PFSK-1 (cell line): ENCODE measurements around the gene ITPRIPL1.

Experiments used
- POLR2AphosphoS5 ChIP-seq: IDR thresholded peaks from 2 replicates; pipeline ENCODE4 v1.6.1; 2012; ENCODE audit warnings: low read depth, mild to moderate bottlenecking, control low read depth, low read length, moderate library complexity
- SIN3A ChIP-seq: IDR thresholded peaks from 2 replicates; pipeline ENCODE4 v1.6.1; 2012; ENCODE audit warnings: mild to moderate bottlenecking, low read length, moderate library complexity, borderline replicate concordance; ENCODE audit not compliant: insufficient read depth
- TAF1 ChIP-seq: IDR thresholded peaks from 2 replicates; pipeline ENCODE4 v1.6.1; 2012; ENCODE audit warnings: low read length, control low read depth, borderline replicate concordance; ENCODE audit not compliant: insufficient read depth
- TF ChIP-seq, protein P1 (sequence below), 2 experiments: IDR thresholded peaks; 2 replicates each; pipeline versions ENCODE4 v1.6.1 to v1.8.0; 2011 to 2012; ENCODE audit warnings: low read depth in 2 of 2, low read length in 2 of 2, control low read depth in 1 of 2, inconsistent platforms in 1 of 2, mild to moderate bottlenecking in 1 of 2, moderate library complexity in 1 of 2; ENCODE audit not compliant: insufficient read depth in 1 of 2

DNA sequence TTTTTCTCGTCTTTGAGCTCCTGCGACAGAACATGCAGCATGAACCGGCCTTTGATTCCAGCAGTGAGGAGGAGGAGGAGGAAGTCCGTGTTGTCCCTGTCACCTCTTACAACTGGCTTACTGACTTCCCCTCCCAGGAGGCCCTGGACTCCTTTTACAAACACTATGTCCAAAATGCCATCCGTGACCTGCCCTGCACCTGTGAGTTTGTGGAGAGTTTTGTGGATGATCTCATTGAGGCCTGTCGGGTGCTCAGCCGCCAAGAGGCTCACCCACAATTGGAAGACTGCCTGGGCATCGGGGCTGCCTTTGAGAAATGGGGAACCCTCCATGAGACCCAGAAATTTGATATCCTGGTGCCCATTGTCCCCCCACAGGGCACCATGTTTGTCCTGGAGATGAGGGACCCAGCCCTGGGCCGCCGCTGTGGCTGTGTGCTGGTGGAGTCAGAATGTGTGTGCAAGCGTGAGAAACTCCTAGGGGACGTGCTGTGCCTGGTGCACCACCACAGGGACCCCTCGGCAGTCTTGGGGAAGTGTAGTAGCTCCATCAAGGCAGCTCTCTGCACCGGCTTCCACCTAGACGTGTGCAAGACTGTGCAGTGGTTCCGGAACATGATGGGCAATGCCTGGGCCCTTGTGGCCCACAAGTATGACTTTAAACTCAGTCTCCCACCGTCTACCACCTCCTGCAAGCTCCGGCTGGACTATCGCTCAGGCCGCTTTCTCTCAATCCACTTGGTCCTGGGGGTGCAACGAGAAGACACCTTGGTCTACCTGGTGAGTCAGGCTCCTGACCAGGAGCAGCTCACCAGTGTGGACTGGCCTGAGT, 2.1 kb downstream of the ITPRIPL1 start:
- no peak for TF ChIP-seq POLR2AphosphoS5
- TF ChIP-seq TAF1 = no peak
- TF ChIP-seq, protein P1, sequence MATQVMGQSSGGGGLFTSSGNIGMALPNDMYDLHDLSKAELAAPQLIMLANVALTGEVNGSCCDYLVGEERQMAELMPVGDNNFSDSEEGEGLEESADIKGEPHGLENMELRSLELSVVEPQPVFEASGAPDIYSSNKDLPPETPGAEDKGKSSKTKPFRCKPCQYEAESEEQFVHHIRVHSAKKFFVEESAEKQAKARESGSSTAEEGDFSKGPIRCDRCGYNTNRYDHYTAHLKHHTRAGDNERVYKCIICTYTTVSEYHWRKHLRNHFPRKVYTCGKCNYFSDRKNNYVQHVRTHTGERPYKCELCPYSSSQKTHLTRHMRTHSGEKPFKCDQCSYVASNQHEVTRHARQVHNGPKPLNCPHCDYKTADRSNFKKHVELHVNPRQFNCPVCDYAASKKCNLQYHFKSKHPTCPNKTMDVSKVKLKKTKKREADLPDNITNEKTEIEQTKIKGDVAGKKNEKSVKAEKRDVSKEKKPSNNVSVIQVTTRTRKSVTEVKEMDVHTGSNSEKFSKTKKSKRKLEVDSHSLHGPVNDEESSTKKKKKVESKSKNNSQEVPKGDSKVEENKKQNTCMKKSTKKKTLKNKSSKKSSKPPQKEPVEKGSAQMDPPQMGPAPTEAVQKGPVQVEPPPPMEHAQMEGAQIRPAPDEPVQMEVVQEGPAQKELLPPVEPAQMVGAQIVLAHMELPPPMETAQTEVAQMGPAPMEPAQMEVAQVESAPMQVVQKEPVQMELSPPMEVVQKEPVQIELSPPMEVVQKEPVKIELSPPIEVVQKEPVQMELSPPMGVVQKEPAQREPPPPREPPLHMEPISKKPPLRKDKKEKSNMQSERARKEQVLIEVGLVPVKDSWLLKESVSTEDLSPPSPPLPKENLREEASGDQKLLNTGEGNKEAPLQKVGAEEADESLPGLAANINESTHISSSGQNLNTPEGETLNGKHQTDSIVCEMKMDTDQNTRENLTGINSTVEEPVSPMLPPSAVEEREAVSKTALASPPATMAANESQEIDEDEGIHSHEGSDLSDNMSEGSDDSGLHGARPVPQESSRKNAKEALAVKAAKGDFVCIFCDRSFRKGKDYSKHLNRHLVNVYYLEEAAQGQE (IDR thresholded peaks at IDR 0.05; ENCODE audit: insufficient read depth in 1 of 2, low read depth in 2 of 2, low read length in 2 of 2) = no peak
- TF ChIP-seq SIN3A = no peak
